Thoracic aorta (tissue), 2 donors: Measurements from ENCODE around the gene HINT3. TPM values are rescaled to one million over a fixed set of nuclear protein-coding genes. Genes with fewer than 3 reads are reported as not detected.
A peak's percentile ranks its signal among the peaks of the same experiment; 100 is the strongest.
"Not testable (repeated sequence)": the region's sequence is repeated elsewhere in the genome, so short reads cannot be mapped to it uniquely, and the experiment has no call there.

Experiments
- ATAC-seq: fragments of 150-250 bp; one replicate; pipeline ENCODE4 v1.8.0; 2017; ENCODE audit warnings: low read depth; ENCODE audit not compliant: insufficient number of reproducible peaks, low FRiP score
- DNase-seq: peaks from one replicate; pipeline ENCODE4 v3.0.0-alpha.2; 2020; ENCODE audit warnings: low spot score
- H3K27ac ChIP-seq, 2 donors: fragments of 200-600 bp; sonication (generic); 1 replicate in 1 of 2; 2 replicates in 1 of 2; pipeline ENCODE4 v1.5.1; 2016; ENCODE audit warnings: mild to moderate bottlenecking in 2 of 2, moderate library complexity in 2 of 2
- H3K27me3 ChIP-seq: fragments of 200-600 bp; sonication (generic); replicated peaks from 2 replicates; pipeline ENCODE4 v1.6.0; 2016; ENCODE audit warnings: mild to moderate bottlenecking; ENCODE audit not compliant: insufficient read depth
- H3K36me3 ChIP-seq: fragments of 200-600 bp; sonication (generic); one replicate; pipeline ENCODE4 v1.5.1; 2016
- H3K4me1 ChIP-seq, 2 donors: fragments of 200-600 bp; sonication (generic); 1 replicate in 1 of 2; 2 replicates in 1 of 2; pipeline versions ENCODE4 v1.5.1 to v1.6.0; 2016; ENCODE audit warnings: low read depth in 2 of 2, mild to moderate bottlenecking in 1 of 2; ENCODE audit not compliant: control insufficient read depth in 1 of 2
- H3K4me3 ChIP-seq: fragments of 200-600 bp; sonication (generic); 2 replicates; pipeline ENCODE4 v1.5.1; 2016; ENCODE audit warnings: mild to moderate bottlenecking
- H3K9me3 ChIP-seq: fragments of 200-600 bp; sonication (generic); 2 replicates; pipeline ENCODE4 v1.5.1; 2016
- total RNA-seq, 2 donors: library from RNA; depleted of rRNA; stranded (reverse); fragments of >200 nt; gene quantifications; one replicate each; pipeline versions ENCODE4 v1.1.0 to v1.2.3, GENCODE V29; 2016
- TF ChIP-seq, protein P1 (sequence below): fragments of 200-600 bp; sonication (generic); IDR thresholded peaks from one replicate; pipeline ENCODE4 v1.5.1; 2019; ENCODE audit warnings: antibody characterized with exemption

Gene HINT3
- 10 to 100 TPM; 18.4 to 23.1 TPM for total RNA-seq

DNA sequence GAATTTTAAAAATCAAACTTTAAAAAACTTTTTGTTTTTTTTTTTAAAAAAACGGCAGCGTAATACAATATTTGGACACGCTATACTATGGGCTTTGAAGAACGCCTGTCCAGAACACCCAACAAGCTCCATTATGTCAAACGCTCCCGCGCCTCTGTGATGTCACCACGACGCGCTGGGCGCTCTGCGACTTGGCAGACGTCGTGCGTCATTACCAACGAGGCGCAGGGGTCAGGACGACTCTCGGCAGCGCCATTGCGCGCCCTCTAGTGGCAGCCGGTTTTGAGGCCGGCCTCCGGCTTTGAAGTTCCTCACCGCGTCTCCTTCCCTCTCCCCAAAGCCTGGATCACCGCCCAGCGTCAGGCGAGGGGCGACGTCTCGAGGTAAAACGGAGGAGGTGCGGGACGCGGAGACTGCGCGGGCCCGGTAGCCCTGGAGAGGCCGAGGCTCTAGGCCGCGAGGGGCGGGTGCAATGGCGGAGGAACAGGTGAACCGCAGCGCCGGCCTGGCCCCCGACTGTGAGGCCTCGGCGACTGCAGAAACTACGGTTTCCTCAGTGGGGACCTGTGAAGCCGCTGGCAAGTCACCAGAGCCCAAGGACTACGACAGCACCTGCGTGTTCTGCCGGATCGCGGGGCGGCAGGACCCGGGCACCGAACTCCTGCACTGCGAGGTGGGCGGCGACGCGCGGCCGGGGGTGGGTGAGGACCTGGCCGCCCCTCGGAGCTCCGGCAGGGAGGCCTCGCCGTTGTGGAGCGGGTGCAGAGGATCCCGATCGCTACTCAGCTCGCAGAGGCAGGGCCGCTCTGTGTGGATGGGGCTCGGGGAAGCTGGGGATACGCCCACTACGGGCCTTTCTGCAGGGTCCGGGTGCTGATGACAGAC, at the start of gene HINT3:
Gene HINT3 (plus strand): TSS at position 265 of the 885 bp plus-strand sequence. CDS start 208 bp downstream, at position 473.
- peaks cover 9 to 23% of the 10 kb centered on the region in 2 donors for H3K4me1 ChIP-seq
- peak; percentile 87 for DNase-seq
- no peaks in the 10 kb centered on the region for H3K27me3 ChIP-seq
- TF ChIP-seq, protein P1, sequence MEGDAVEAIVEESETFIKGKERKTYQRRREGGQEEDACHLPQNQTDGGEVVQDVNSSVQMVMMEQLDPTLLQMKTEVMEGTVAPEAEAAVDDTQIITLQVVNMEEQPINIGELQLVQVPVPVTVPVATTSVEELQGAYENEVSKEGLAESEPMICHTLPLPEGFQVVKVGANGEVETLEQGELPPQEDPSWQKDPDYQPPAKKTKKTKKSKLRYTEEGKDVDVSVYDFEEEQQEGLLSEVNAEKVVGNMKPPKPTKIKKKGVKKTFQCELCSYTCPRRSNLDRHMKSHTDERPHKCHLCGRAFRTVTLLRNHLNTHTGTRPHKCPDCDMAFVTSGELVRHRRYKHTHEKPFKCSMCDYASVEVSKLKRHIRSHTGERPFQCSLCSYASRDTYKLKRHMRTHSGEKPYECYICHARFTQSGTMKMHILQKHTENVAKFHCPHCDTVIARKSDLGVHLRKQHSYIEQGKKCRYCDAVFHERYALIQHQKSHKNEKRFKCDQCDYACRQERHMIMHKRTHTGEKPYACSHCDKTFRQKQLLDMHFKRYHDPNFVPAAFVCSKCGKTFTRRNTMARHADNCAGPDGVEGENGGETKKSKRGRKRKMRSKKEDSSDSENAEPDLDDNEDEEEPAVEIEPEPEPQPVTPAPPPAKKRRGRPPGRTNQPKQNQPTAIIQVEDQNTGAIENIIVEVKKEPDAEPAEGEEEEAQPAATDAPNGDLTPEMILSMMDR: peak; percentile 96
- no peaks in the 10 kb centered on the region for H3K9me3 ChIP-seq
- H3K4me3 ChIP-seq: peak within 1 kb of the TSS; percentile 87
- H3K36me3 ChIP-seq: no peaks in the 10 kb centered on the region
- H3K27ac ChIP-seq: peak within 1 kb of the TSS; percentile 86 to 89
- peak; percentile 77 for ATAC-seq

DNA sequence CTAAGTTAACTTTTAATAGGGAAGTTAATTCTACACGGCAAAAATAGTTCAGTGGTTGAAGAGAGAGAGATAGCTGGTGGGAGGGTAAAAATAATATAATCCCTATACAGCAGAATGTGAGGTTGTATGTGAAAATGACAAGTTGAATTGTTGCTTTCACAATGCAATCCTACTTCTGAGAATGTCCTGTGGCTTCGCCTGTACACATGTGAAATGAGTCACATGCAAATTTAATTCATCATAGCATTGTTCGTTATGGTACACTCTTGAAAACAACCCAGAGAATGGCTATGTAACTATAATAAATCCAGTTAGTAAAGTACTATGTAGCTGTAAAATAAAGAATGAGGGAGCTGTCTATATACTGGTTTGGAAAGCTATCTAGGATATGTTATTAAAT, 46.0 kb upstream of the HINT3 start:
- DNase-seq: no peak
- Histone ChIP-seq H3K27ac (no peak overlapping the region), H3K4me3 (no peak overlapping the region), H3K9me3 (no peaks in the 10 kb centered on the region), H3K4me1 (no peaks in the 10 kb centered on the region), H3K27me3 (no peaks in the 10 kb centered on the region), H3K36me3 (no peaks in the 10 kb centered on the region)
- no peak for ATAC-seq
- TF ChIP-seq, protein P1: no peak

GRCh38 chr6:125911051-125911451, 45.5 kb upstream of the HINT3 start:
- H3K4me3 ChIP-seq, H3K4me1 ChIP-seq, H3K36me3 ChIP-seq, H3K27ac ChIP-seq, H3K27me3 ChIP-seq, ATAC-seq, DNase-seq, H3K9me3 ChIP-seq: not testable (repeated sequence)

DNA sequence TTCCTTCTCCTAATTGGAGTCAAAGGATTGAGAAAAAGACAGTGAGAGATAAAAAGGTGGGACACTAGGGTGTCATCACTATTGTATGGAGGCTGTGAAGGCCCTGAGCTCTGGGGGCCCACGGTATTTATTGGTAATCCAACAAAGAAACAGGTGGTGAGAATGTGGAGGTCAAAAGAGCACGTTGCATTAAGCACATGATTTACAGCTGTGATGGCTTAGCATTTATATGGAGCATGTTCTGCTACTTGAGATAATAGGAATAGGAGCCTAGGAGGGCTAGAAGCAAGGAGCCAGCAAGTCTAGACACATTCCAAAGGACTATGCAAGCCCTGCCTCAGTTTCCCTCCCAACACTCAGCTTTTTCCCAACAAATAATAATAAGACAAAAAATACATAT, 44.1 kb upstream of the HINT3 start:
- not testable (repeated sequence) for H3K27me3 ChIP-seq, H3K4me3 ChIP-seq, H3K36me3 ChIP-seq, DNase-seq, H3K27ac ChIP-seq, H3K9me3 ChIP-seq, ATAC-seq, H3K4me1 ChIP-seq

DNA sequence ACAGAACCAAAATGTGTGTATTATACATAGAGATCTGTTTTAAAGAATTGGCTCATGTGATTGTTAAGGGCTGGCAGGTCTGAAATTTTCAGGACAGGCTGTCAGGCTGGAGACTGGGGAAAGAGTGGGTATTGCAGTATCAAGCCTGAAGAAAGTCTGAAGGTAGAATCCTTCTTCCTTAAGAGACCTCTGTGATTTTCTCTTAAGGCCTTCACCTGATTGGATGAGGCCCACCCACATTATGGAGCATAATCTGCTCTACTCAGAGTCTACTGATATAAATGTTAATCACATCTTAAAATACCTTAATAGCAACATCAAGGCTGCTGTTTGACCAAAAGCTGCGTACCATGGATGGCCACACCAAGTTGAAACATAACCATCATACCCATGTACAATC, 43.4 kb upstream of the HINT3 start:
- DNase-seq (no peak), ATAC-seq (no peak)
- TF ChIP-seq, protein P1: no peak
- no peaks in the 10 kb centered on the region for H3K36me3 ChIP-seq
- H3K9me3 ChIP-seq: no peaks in the 10 kb centered on the region
- no peaks in the 10 kb centered on the region for H3K27me3 ChIP-seq
- H3K4me1 ChIP-seq: peaks cover 0 to under 1% of the 10 kb centered on the region in 2 donors
- H3K27ac ChIP-seq: no peak overlapping the region
- no peak overlapping the region for H3K4me3 ChIP-seq

DNA sequence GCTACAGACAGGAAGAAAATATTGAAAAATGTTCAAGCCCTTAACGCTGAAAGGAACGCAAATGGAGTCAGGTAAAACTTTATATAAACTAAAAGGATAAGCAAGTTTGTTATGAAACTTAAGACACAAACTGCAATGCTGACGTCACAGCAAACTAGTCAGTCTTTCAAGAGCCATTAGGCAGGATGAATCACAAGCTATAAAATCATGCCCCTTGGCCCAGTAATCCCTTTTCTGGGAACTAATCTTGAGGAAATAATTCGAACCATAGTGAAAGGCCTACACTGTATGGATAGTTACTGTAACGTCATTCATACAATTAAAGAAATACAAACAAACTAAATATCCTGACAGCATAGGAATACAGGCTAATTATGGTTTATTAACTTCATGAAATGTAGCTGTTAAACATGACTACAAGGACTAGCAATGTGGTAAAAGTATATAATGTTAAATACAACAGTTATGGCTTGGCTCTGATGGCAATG, 42.7 kb upstream of the HINT3 start:
- H3K36me3 ChIP-seq: no peaks in the 10 kb centered on the region
- H3K27me3 ChIP-seq: no peaks in the 10 kb centered on the region
- DNase-seq (no peak), ATAC-seq (no peak)
- no peak overlapping the region for H3K27ac ChIP-seq
- peaks cover 0 to 4% of the 10 kb centered on the region in 2 donors for H3K4me1 ChIP-seq
- no peak overlapping the region for H3K4me3 ChIP-seq
- no peaks in the 10 kb centered on the region for H3K9me3 ChIP-seq
- TF ChIP-seq, protein P1: no peak
